ENCODE results near the gene PAK5.

GRCh38 chr20:9490631-9491030 is 348.2 kb downstream of the PAK5 start:
- no peak for TF ChIP-seq CTCF (IDR thresholded peaks at IDR 0.05; ENCODE audit: low read length)
- no peak for TF ChIP-seq EZH2 (optimal IDR thresholded peaks at IDR 0.05; ENCODE audit: low read depth, low read length)
- TF ChIP-seq EZH2phosphoT487 (IDR thresholded peaks at IDR 0.05; ENCODE audit: low read length) = no peak
